ENCODE results near the gene CUL5.

Gene CUL5

DNA sequence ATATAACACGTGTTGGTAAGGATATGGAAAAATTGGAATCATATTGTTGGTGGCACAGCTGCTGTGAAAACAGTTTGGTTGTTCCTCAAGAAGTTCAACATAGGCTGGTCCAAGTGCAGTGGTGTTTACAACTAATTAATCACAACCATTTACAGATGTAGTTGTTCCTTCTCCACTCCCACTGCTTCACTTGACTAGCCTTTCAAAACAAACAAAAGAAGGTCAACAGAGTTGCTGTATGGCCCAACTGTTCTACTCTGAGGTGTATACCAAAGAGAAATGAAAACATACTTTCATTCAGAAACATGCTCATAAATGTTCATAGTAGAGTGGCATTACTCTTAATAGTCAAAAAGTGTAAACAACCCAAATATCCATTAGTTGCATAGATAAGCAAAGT, 76.1 kb downstream of the CUL5 start:
- no peak overlapping the region for H3K4me3 ChIP-seq (ENCODE audit: low read depth, low read length)
- TF ChIP-seq, protein P1, sequence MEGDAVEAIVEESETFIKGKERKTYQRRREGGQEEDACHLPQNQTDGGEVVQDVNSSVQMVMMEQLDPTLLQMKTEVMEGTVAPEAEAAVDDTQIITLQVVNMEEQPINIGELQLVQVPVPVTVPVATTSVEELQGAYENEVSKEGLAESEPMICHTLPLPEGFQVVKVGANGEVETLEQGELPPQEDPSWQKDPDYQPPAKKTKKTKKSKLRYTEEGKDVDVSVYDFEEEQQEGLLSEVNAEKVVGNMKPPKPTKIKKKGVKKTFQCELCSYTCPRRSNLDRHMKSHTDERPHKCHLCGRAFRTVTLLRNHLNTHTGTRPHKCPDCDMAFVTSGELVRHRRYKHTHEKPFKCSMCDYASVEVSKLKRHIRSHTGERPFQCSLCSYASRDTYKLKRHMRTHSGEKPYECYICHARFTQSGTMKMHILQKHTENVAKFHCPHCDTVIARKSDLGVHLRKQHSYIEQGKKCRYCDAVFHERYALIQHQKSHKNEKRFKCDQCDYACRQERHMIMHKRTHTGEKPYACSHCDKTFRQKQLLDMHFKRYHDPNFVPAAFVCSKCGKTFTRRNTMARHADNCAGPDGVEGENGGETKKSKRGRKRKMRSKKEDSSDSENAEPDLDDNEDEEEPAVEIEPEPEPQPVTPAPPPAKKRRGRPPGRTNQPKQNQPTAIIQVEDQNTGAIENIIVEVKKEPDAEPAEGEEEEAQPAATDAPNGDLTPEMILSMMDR (IDR thresholded peaks at IDR 0.05; ENCODE audit: borderline replicate concordance, insufficient read depth, low read depth, low read length), result no peak

DNA sequence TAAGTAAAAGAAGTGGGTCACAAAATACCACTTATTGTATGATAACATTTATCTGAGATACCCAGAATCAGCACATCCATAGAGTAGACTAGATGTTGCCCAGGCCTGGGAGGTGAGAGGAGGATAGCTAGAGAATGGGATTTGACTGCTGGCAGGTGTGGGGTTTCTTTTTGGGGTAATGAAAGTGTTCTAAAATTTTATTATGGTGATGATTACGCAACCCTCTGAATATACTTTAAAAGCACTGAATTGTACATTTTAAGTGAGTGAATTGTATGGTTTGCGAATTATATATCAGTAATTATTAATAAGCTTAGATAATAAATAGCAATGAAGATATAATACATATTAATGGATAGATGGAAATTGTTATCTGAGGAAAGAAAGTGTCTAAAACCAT, 77.0 kb downstream of the CUL5 start:
- TF ChIP-seq, protein P1 (IDR thresholded peaks at IDR 0.05; ENCODE audit: borderline replicate concordance, insufficient read depth, low read depth, low read length), result no peak
- no peak overlapping the region for H3K4me3 ChIP-seq (ENCODE audit: low read depth, low read length)

- TF ChIP-seq, protein P1 (IDR thresholded peaks at IDR 0.05; ENCODE audit: borderline replicate concordance, insufficient read depth, low read depth, low read length), result no peak
These were observed 83.4 kb downstream of the CUL5 start for GRCh38 chr11:108092134-108092533.

GRCh38 chr11:108093128-108093904, 84.6 kb downstream of the CUL5 start:
- no peak overlapping the region for H3K4me3 ChIP-seq (ENCODE audit: low read depth, low read length)
- TF ChIP-seq, protein P1 (IDR thresholded peaks at IDR 0.05; ENCODE audit: borderline replicate concordance, insufficient read depth, low read depth, low read length), result no peak

More at GRCh38 chr11:108092134-108092533, 83.4 kb downstream of the CUL5 start:
- H3K4me3 ChIP-seq (ENCODE audit: low read depth, low read length), result no peak overlapping the region

GRCh38 chr11:108097179-108097578, 88.5 kb downstream of the CUL5 start:
- TF ChIP-seq, protein P1 (IDR thresholded peaks at IDR 0.05; ENCODE audit: borderline replicate concordance, insufficient read depth, low read depth, low read length), result no peak
- no peak overlapping the region for H3K4me3 ChIP-seq (ENCODE audit: low read depth, low read length)

DNA sequence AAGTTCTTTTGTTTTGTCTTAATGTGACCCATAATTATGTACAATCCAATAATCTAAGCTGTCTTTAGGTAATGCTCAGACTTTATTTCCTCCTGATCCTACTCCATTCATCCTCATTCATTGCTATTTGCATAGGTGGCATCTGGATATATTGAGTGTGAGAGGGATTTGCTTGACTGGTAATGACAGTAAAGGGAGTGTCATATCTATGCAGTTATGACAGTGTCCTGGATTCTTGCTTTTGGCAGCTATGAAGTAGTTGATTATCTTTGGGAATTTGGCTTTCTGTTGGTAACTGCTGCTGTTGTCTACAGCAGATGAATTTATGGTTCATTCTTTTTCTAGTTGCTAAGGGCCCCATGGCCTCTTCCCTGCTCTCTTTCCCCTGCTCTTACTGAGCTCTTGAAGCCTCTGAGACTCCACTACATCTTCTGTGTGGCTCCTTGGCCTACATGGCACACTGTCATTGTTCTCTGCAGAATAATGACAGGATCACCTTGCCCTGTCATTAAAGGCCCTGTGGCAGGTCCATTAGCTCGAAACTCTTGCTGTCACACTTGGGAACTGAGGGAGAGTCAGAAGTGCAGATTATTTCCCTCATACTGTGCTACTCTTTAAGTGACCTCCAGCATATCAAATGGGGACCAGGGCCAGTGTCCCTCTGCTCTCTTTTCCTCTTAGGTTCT, 92.5 kb downstream of the CUL5 start:
- TF ChIP-seq, protein P1 (IDR thresholded peaks at IDR 0.05; ENCODE audit: borderline replicate concordance, insufficient read depth, low read depth, low read length), result no peak

DNA sequence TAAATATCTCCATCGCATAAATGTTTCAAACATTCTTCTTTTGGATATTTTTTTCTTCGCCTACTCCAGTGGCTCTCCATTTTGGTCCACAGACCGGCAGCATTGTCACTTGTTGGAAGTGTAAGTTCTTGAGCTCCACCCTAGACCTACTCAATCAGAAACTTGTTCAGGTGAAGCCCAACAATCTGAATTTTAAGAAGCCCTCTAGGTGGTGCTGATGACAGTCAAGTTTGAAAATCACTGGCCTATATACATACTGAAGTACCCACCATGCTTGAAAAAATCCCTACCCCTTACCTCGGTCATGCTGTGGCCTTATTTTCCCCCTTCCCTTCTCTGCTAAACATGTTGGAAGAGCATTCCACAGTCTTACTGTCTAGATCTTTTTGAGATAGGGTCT, 102.4 kb downstream of the CUL5 start:
- TF ChIP-seq, protein P1 (IDR thresholded peaks at IDR 0.05; ENCODE audit: borderline replicate concordance, insufficient read depth, low read depth, low read length), result no peak
- no peak overlapping the region for H3K4me3 ChIP-seq (ENCODE audit: low read depth, low read length)

More for the DNA sequence above, 92.5 kb downstream of the CUL5 start:
- H3K4me3 ChIP-seq (ENCODE audit: low read depth, low read length), result no peak overlapping the region
